SK-N-SH treated with all-trans-retinoic acid at 6 μM for 48 hours (cell line): ENCODE results near the gene SPEM2.

Experiments used
- ATAC-seq: fragments of 200-7000 bp; cut with Tn5 transposase; 3 replicates; pipeline ENCODE4 v1.9.1; 2020; ENCODE audit warnings: mild to moderate bottlenecking, moderate library complexity
- BACH2 ChIP-seq: fragments of 250-450 bp; sonication (Bioruptor Pico); IDR thresholded peaks from 2 replicates; pipeline ENCODE4 v1.9.0; 2021; ENCODE audit warnings: mild to moderate bottlenecking, borderline replicate concordance
- CSDC2 ChIP-seq: fragments of 250-450 bp; sonication (Bioruptor Pico); IDR thresholded peaks from 2 replicates; pipeline ENCODE4 v1.5.0; 2020; ENCODE audit warnings: mild to moderate bottlenecking, moderate library complexity
- CSRNP3 ChIP-seq: fragments of 250-450 bp; sonication (Bioruptor Pico); IDR thresholded peaks from 2 replicates; pipeline ENCODE4 v1.5.1; 2021; ENCODE audit warnings: mild to moderate bottlenecking, moderate library complexity
- GLIS3 ChIP-seq: fragments of 250-450 bp; sonication (Bioruptor Pico); IDR thresholded peaks from 2 replicates; pipeline ENCODE4 v1.5.0; 2020; ENCODE audit warnings: mild to moderate bottlenecking, moderate library complexity
- ISL1 ChIP-seq: fragments of 250-450 bp; sonication (Bioruptor Pico); IDR thresholded peaks from 2 replicates; pipeline ENCODE4 v2.1.2; 2022; ENCODE audit warnings: mild to moderate bottlenecking, moderate library complexity
- PATZ1 ChIP-seq: fragments of 250-450 bp; sonication (Bioruptor Pico); IDR thresholded peaks from 2 replicates; pipeline ENCODE4 v1.8.0; 2020; ENCODE audit warnings: mild to moderate bottlenecking, moderate library complexity, borderline replicate concordance
- POU6F1 ChIP-seq: fragments of 250-450 bp; sonication (Bioruptor Pico); IDR thresholded peaks from 2 replicates; pipeline ENCODE4 v1.8.0; 2021; ENCODE audit warnings: low read depth, mild to moderate bottlenecking, moderate library complexity, borderline replicate concordance
- PPARA ChIP-seq: fragments of 250-450 bp; sonication (Bioruptor Pico); IDR thresholded peaks from 2 replicates; pipeline ENCODE4 v1.5.0; 2020; ENCODE audit warnings: mild to moderate bottlenecking, borderline replicate concordance
- RARB ChIP-seq: fragments of 250-450 bp; sonication (Bioruptor Pico); IDR thresholded peaks from 2 replicates; pipeline ENCODE4 v1.8.0; 2021; ENCODE audit warnings: mild to moderate bottlenecking, moderate library complexity
- SNAI2 ChIP-seq: fragments of 250-450 bp; sonication (Bioruptor Pico); IDR thresholded peaks from 2 replicates; pipeline ENCODE4 v1.5.0; 2020; ENCODE audit warnings: mild to moderate bottlenecking, moderate library complexity
- TCF4 ChIP-seq: fragments of 250-450 bp; sonication (Bioruptor Pico); IDR thresholded peaks from 2 replicates; pipeline ENCODE4 v1.8.0; 2021; ENCODE audit warnings: mild to moderate bottlenecking, moderate library complexity, borderline replicate concordance
- TOX ChIP-seq: fragments of 250-450 bp; sonication (Bioruptor Pico); IDR thresholded peaks from 2 replicates; pipeline ENCODE4 v1.8.0; 2021; ENCODE audit warnings: mild to moderate bottlenecking, moderate library complexity, borderline replicate concordance
- TSHZ2 ChIP-seq: fragments of 250-450 bp; sonication (Bioruptor Pico); IDR thresholded peaks from 2 replicates; pipeline ENCODE4 v1.5.0; 2020; ENCODE audit warnings: mild to moderate bottlenecking, moderate library complexity
- ZC3H10 ChIP-seq: fragments of 250-450 bp; sonication (Bioruptor Pico); IDR thresholded peaks from 2 replicates; pipeline ENCODE4 v1.5.1; 2021; ENCODE audit warnings: mild to moderate bottlenecking, moderate library complexity
- ZFP3 ChIP-seq: fragments of 250-450 bp; sonication (Bioruptor Pico); IDR thresholded peaks from 2 replicates; pipeline ENCODE4 v1.5.0; 2020; ENCODE audit warnings: mild to moderate bottlenecking, moderate library complexity
- ZFP30 ChIP-seq: fragments of 450-650 bp; formaldehyde crosslinking; IDR thresholded peaks from 2 replicates; pipeline ENCODE4 v1.5.0; 2022; ENCODE audit warnings: mild to moderate bottlenecking, moderate library complexity
- ZNF565 ChIP-seq: fragments of 450-650 bp; formaldehyde crosslinking; conservative IDR thresholded peaks from 2 replicates; pipeline ENCODE4 v1.5.0; 2020; ENCODE audit warnings: low read depth, mild to moderate bottlenecking, moderate library complexity
- ZNF70 ChIP-seq: fragments of 450-650 bp; formaldehyde crosslinking; IDR thresholded peaks from 2 replicates; pipeline ENCODE4 v1.5.0; 2020; ENCODE audit warnings: mild to moderate bottlenecking, moderate library complexity
- ZNF8 ChIP-seq: fragments of 450-650 bp; formaldehyde crosslinking; IDR thresholded peaks from 2 replicates; pipeline ENCODE4 v1.5.0; 2020; ENCODE audit warnings: mild to moderate bottlenecking, moderate library complexity

SPEM2 gene

GRCh38 chr17:7415784-7416183, 9.6 kb upstream of the SPEM2 start:
- ATAC-seq = no peak

GRCh38 chr17:7416323-7416722, 9.1 kb upstream of the SPEM2 start:
- ATAC-seq = no peak

More at GRCh38 chr17:7415784-7416183, 9.6 kb upstream of the SPEM2 start:
- TF ChIP-seq TCF4 (CRISPR knock-in tag) (no peak), ZFP30 (no peak), ZNF565 (CRISPR knock-in tag) (no peak), SNAI2 (no peak), POU6F1 (no peak), CSDC2 (CRISPR knock-in tag) (no peak)

GRCh38 chr17:7417056-7417655, 8.3 kb upstream of the SPEM2 start:
- ATAC-seq = no peak
- TF ChIP-seq TSHZ2 (CRISPR knock-in tag) = no peak
- no peak for TF ChIP-seq PPARA
- TF ChIP-seq ZC3H10 (CRISPR knock-in tag) = no peak
- no peak for TF ChIP-seq ZFP30
- TF ChIP-seq CSDC2 (CRISPR knock-in tag) = no peak
- no peak for TF ChIP-seq TCF4 (CRISPR knock-in tag)
- no peak for TF ChIP-seq BACH2 (CRISPR knock-in tag)
- TF ChIP-seq SNAI2 = no peak
- no peak for TF ChIP-seq ZFP3
- no peak for TF ChIP-seq RARB (CRISPR knock-in tag)
- no peak for TF ChIP-seq ZNF70
- TF ChIP-seq ISL1 (CRISPR knock-in tag) = no peak

More at GRCh38 chr17:7416323-7416722, 9.1 kb upstream of the SPEM2 start:
- TF ChIP-seq RARB (CRISPR knock-in tag) (no peak), CSRNP3 (CRISPR knock-in tag) (no peak), TOX (CRISPR knock-in tag) (no peak), ZNF70 (no peak), PPARA (no peak), PATZ1 (no peak), ZNF8 (CRISPR knock-in tag) (no peak), SNAI2 (no peak), ZFP3 (no peak), GLIS3 (CRISPR knock-in tag) (no peak), TSHZ2 (CRISPR knock-in tag) (no peak)
